Urothelium cell line (cell line): Measurements from ENCODE around the gene GABARAPL2.
"Not testable (repeated sequence)": the region's sequence is repeated elsewhere in the genome, so short reads cannot be mapped to it uniquely, and the experiment has no call there.

Experiments used
- DNase-seq: peaks from one replicate; pipeline ENCODE4 v3.0.0; 2011; ENCODE audit warnings: low spot score, mixed read lengths
- FAIRE-seq: peaks from 2 replicates; lab custom pipeline; 2011; peaks lifted over from hg19 to GRCh38; lab: Jason Lieb, UNC

GABARAPL2 gene, protein sequence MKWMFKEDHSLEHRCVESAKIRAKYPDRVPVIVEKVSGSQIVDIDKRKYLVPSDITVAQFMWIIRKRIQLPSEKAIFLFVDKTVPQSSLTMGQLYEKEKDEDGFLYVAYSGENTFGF

DNA sequence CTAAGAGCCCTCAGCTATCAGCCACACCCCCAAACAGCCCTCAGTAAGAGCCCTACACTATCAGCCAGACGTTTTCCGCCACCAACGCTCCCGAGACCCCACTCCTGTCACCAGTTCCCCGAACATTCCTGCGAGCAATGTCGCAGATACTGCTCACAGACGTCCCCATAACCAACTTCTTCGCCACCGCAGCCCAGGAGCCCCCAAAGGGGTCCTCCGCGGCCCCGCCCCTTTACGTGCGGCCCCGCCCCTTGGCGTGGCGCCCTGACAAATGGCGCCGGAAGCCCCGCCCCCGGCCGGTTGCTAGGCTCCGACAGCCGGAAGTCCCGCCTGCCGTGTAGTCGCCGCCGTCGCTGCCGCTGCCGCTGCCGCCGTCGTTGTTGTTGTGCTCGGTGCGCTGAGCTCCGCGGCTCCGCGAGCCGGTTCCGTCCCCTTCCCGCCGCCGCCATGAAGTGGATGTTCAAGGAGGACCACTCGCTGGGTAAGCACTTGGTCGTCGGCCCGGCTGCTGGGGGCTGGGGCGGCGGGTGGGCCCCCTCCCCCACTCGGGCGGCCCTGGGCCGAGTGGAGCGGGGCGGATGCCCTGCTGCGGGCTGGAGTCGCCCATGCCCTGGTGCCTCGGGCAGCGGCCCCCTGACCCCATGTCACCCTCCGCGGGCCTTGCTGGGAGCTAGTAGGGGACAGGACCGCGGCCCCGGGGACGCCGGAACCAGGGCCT lies at the start of gene GABARAPL2:
GABARAPL2 (plus strand) TSS at position 340 of the 718 bp plus-strand sequence; CDS start at position 448, 108 bp downstream.
- peak; percentile 90 for DNase-seq
- no peak for FAIRE-seq

DNA sequence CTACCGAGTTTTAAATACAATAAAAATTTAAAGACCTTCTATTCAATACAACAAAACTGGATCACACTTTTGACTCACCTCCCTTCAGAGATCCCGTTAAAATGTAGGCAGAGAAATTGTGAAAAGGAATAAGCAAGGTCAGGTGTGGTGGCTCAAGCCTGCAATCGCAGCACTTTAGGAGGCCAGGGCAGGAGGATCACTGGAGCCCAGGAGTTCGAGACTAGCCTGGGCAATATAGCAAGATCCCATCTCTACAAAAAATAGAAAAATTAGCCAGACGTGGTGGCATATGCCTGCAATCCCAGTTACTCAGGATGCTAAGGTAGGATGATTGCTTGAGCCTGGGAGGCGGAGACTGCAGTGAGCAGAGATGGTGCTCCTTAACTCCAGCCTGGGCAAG lies 47.0 kb upstream of the GABARAPL2 start:
- DNase-seq (no peak), FAIRE-seq (no peak)

DNA sequence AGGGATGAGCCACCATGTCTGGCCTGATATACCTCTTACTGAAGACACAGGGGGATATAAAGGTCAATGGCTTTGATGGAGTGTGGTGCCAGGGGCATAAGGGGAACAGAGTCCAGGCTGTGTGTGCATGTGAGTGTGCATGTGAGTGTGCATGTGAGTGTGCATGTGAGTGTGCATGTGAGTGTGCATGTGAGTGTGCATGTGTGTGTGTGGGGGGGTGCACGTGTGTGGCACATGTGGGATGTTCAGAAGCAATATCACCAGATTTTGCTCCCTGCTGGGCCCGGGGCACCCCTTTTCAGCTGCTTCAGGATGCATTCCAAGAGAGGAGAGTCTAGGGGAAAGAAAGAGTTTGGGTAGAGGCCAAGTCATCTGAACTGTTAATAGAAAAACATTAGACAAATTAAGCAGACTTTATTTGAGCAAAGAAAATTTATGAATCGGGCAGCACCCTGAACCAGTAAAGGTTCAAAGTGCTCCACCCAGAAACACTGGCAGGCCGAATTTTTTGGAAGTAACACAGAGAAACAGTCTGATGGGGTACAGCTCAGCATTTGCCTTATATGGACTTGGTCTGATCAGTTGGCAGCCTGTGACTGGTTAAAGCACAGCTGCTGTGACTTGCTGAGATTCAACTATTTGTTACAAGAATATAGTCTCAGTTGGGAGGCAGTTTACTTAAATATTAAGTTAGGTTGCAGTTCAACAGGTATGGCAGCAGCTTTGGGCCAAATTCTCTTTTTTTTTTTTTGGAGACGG lies 40.0 kb upstream of the GABARAPL2 start:
- FAIRE-seq, result no peak

DNA sequence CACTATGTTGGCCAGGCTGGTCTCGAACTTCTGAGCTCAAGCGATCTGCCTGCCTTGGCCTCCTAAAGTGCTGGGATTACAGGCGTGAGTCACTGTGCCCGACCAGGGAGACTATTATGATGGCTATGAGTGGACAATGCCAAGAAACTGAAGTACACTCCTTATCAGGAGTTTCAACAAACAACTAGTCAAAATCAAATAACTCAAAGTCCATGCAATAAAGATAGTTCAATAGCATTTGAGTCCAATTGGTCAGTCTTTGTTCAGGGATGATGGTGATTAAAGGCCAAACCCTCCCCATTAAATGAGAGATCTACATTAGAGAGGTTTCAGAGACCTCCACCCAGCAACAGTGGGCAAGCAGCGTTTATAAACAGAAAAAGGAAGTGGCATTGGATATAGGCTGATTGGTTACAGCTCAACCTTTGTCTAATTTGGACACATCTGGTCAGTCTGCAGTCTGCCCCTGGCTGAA lies 38.3 kb upstream of the GABARAPL2 start:
- FAIRE-seq (no peak), DNase-seq (no peak)

More for the DNA sequence above, 40.0 kb upstream of the GABARAPL2 start:
- no peak for DNase-seq

DNA sequence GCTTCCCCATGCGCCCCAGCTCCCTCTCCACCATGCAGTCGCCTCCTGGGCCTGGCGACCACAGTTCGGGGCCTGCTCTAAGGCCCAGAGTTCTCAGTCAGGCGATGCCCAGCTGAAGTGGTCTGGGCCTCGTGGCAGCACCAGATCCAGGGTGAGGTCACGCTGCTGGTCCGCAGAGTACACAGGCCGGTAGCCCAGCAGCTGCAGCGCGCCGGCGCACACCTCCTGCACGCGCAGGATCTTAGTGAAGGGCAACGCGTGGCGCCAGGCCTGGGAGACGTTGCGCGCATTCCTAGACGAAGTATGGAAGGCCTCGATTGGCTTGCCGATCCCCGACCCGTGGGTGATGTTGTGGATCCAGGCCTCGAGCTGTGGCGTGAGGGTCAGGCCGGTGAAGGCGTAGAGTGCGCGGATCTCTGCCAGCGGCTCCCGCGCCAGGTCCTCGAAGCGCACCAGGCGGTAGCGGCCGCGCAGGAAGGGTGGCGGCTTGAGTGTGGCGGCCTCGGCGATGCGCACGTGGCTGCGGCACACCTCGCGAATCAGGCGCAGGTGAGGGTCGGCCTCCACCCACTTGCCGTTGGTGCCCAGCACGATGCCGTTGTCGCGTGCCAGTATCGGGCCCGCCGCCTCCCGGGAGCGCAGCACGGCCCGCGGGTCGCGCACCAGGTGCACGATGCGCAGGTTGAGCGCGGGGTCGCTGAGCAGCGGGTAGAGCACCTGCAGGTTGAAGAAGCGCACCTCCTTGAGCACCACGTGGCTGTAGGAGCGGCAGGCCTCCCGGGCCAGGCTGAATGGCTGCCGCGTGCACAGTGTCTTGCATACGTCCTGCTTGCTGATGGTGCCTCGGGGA lies 36.9 kb upstream of the GABARAPL2 start:
- no peak for FAIRE-seq
- DNase-seq, result no peak

DNA sequence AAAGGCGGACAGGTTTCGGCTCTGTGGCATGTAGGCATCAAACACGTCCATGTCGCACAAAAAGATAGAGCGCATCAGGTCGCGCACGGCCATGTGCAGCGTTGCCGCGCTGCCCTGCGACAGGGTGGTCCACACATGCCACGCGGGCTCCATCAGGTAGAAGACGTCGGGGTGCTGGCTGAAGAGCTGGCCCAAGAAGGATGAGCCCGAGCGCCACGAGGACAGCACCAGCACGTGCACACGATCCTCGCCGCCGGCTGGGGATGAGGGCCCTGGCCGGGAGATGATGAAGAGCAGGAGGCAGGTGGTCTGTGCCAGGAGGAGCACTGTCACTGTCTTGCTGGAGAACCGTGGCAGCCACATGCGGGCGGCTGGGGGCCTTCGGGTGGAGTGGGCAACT lies 36.2 kb upstream of the GABARAPL2 start:
- DNase-seq, result no peak
- no peak for FAIRE-seq

DNA sequence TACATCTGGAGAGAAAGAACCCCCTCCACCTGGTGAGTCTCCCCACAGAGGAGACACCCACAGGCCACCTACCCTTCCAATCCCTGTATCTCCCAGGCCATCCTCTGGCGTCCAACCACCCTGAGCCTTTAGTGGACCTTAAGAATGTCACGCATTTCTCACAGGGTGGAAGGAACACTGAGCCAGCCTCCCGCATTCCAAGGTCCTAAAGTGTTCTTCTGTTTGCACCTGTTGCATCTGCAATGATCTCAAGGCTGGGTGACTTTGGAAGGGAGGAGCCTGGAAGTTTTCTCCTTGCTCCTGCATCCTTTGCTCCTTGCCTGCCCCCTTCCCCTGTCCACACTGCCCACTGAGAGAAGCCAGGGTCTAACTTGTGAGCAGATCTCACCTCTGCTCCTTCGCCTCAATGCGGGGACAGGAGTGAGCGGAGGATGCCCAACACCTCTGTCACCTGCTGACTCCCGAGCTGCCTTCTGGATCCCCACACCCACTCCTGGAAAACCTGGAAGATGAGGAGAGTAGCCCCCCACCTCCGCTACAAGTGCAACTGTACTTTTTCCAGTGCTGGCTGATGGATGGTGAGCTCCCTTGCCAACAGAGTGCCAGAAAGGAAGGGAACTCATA lies 33.9 kb upstream of the GABARAPL2 start:
- no peak for FAIRE-seq
- no peak for DNase-seq

DNA sequence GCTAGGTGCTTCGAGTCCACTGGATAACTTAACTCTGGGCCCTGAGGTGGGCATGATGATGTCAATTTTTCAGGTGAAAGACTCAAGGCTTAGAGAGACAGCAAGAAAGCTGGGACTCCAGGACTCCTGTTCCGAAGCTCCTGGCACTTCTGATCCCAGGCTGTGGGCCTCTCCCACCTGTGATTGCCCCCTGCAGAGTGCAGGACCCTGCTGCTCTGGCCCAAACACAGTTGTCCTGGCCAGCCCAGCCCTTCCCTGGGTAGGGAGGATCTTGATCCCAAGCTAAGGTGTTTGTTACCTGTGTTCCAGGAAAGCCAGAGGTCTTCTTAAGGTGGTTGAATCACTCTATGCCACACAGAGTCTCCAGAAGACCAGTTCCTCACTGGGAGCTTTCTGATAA lies 33.4 kb upstream of the GABARAPL2 start:
- no peak for FAIRE-seq
- DNase-seq, result no peak

DNA sequence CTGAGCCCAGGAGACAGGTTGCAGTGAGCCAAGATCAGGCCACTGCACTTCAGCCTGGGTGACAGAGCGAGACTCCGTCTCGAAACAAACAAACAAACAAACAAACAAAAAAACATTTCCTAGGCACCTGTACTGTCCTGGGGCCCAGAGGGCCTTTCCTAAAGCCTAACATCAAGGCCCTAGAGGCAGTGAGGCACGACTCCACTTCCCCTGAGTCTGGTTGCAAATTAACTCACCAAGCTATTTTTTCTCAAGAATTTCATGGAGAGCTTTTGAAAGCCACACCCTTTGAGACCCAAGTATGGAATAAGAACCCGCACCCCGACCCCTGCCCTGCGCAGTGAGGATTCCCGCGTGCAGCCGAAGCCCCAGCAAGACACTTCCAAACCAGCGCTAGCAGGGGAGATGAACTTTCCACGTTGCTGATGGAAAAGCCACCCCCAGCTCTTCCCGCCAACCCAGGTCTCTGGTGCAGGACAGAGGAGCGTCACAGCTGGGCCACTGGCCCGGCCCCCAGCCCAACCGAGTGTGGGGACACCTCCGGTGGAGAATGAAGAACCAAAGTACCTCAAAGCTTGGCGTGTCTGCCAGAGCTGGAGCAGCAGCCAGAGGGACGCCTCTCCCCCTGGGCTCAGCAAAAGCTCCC lies 31.5 kb upstream of the GABARAPL2 start:
- DNase-seq, result no peak

DNA sequence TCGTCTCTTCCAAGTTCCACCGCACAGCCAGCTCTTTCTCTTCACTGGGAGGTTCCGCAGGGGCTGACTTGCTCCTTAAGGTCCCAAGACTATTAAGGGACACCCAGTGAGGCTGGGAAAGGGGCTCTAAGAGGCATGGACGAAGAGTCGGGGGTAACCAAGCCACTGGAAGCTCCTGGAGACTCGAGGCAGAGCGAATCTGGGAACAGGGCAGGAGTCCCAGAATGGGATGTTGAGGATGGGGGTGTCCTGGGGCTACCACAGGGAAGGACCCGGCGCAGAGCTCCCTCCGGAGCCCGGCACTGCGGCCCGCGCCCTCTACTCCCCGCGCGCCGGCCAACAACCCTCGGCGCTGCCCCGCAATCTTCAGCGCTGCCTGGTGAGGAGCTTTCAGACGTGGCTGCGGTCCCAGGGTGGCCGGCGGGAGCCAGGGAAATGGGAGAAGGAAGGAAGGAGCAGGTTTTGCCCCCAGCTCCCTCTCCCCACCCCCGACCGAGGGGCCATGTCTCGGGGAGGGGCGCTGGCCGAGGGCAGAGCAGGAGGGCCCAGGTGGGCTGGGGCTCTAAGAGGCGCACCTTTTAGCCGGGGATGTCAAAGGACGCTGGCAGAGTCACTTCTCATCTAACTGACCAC lies 30.9 kb upstream of the GABARAPL2 start:
- no peak for FAIRE-seq
- no peak for DNase-seq

More for the DNA sequence above, 31.5 kb upstream of the GABARAPL2 start:
- FAIRE-seq, result no peak

DNA sequence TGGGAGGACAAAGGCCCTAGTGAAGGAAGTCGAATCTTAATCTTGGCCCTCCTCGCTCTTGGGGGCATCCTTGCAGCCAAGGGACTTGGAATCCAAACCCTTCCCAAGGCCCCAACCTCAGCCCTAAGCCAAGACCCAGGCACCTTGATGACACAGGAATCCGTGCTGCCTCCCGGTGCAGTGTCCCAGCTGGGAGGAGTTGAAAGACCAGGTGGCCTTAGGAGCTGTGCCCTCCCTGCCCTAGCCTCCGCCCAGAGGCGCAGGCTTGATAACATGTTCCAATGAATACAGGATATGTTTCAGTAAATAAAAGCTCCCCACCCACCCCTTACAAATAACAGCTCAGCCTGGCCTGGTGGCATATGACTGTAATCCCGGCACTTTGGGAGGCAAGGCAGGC lies 30.3 kb upstream of the GABARAPL2 start, which contains the start of gene CHST5:
CHST5 (minus strand) TSS at position 208 of the 400 bp plus-strand sequence. CDS start 5,724 bp downstream, outside the sequence.
- FAIRE-seq (no peak), DNase-seq (no peak)

DNA sequence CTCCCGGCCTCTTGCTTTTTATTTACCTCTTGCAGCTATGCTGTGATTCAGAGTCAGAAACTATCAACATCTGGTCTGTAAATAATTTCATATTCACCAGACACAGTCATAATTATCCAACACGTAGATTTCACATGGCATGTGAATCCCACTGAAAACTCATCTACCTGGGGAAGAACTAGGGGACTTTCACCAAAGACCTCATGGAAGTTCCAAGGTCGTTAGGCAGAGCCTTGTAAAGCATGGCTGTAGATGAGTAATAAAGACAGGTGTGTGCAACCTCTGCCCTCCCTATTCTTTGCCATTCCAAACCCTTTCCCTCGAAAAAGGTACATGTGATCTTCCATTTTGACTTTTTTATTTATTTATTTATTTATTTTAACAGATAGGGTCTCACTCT lies 28.4 kb upstream of the GABARAPL2 start:
- FAIRE-seq (no peak), DNase-seq (no peak)

DNA sequence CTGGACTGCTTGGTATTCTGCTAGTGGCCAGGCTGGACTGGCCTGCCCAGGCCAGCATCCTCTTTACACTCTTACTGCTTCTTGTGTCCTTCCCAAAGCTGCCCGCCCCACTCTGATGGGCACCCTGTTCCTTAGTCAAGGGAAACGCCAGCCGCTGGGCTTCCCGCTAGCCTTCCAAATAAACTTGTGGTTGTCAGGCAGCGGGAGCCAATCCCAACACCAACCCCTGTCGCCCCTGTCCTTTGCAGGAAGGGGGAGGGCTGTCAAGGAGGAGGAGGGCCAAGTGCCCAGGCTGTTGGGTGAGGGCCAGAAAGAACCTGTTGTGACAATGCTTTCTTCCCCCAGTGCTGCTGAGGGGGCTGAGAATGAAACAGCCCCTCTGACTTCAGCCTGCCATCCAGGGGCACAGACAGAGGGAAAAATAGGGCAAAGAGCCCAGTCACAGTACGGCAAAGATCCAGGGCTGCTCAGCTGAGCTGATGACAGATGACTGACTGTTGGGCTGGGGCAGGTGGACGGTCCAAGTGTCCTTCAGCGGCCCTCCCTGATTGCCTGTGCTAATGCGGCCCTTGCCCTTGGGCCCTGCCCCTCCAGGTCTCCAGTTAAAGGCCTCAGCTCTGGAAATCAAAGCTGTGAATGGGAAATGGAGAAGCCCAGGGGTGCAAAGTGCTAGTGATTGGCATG lies 27.2 kb upstream of the GABARAPL2 start:
- not testable (repeated sequence) for FAIRE-seq

DNA sequence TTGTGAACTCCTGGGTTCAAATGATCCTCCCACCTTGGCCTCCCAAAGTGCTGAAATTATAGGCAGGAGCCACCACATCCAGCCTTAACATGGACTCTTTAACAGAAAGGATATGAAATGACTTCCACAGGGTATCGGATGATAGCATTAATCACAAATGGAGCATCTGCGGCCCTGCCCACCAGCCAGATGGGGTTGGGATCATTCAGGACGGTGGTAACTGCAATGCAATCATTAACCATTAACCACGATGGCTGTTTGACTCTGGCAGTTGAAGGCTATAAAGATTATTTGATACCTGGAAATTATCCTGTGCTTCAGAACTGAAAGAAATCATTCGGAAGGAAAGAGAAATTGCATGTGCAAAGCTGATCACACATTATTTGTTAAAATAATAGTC lies 24.9 kb upstream of the GABARAPL2 start:
- FAIRE-seq (no peak), DNase-seq (no peak)

More for the DNA sequence above, 27.2 kb upstream of the GABARAPL2 start:
- not testable (repeated sequence) for DNase-seq

DNA sequence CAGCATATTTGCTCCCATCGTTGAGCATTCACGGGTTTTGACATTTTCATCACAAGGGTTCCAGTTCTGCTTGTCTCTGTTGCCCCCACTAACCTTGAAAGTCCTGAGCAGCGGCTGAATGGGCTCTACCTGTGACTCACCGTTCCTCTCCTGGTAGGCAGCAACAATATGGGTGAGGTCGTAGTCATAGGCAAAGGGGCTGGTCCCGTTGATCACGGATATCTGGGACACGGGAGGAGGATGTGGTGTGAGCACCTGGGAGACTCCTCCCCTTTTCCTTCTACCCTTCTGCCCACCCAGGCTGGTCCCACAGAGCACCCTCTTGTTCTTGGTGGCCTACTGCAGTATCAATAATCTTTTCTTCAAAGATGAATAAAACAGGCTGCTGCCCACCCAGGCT lies 23.7 kb upstream of the GABARAPL2 start:
- not testable (repeated sequence) for DNase-seq, FAIRE-seq

DNA sequence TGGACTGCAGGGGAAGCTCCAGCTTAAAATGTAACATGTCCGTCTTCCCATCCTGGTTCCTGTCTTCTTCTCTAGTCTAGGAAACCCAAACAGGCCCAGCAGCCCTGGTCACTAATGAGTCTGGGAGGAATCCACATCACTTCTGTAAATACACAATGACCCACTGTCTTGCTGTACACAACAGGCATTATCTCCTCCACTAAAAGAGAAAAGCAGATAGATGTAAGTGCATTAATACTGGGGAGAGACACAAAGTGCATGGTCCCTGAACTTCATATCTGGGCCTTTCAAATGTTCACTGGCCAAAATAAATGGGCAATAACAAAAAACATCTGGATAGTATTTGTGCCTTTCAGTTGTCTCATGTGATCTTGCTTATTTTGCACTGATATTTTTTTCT lies 20.3 kb upstream of the GABARAPL2 start:
- FAIRE-seq, result not testable (repeated sequence)

DNA sequence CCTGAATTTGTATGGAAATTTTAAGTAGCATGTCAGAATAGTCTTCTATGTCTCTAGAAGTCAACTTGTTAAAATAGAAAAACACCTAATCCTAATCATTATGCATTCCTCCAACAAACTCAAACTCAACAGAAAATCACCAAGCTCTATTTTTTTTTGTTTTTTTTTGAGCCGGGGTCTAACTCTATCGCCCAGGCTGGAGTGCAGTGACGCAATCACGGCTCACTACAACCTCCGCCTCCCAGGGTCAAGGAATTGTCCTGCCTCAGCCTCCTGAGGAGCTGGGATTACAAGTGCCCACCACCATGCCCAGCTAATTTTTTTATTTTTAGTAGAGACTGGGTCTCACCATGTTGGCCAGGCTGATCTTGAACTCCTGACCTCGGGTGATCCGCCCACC lies 19.9 kb upstream of the GABARAPL2 start:
- DNase-seq (no peak), FAIRE-seq (no peak)

More for the DNA sequence above, 20.3 kb upstream of the GABARAPL2 start:
- DNase-seq, result not testable (repeated sequence)

DNA sequence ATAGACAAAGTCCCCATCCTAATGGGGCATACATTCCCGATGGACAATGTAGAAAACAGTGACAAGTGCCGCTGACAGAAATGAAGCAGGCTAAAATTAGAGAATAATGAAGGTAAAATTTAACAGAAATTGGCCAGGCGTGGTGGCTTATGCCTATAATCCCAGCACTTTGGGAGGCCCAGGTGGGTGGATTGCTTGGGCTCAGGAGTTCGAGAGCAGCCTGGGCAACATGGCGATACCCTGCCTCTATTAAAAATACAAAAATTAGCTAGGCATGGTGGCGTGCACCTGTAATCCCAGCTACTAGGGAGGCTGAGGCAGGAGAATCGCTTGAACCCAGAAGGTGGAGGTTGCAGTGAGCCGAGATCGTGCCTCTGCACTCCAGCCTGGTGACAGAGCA lies 17.7 kb upstream of the GABARAPL2 start:
- FAIRE-seq, DNase-seq: not testable (repeated sequence)
